ENCODE data around the gene CA12.

Gene CA12

GRCh38 chr15:63332367-63333124 lies 49.1 kb downstream of the CA12 start:
- DNase-seq (ENCODE audit: low read depth in 1 of 2, low spot score in 1 of 2) = no peak
- no peak for TF ChIP-seq SPI1 (IDR thresholded peaks at IDR 0.05; ENCODE audit: borderline replicate concordance, low read depth)
- TF ChIP-seq GABPA (IDR thresholded peaks at IDR 0.05; ENCODE audit: low read depth) = no peak
- no peak for TF ChIP-seq POLR2AphosphoS5 (IDR thresholded peaks at IDR 0.05; ENCODE audit: low read depth)
- no peak for TF ChIP-seq REST (IDR thresholded peaks at IDR 0.05; ENCODE audit: insufficient replicate concordance, low read depth)
- no peak for TF ChIP-seq CTCF (IDR thresholded peaks at IDR 0.05; ENCODE audit: insufficient read depth, low read length)
- H3K27ac ChIP-seq (replicated peaks) = no peak overlapping the region
- no peaks in the 10 kb centered on the region for H3K27me3 ChIP-seq (ENCODE audit: insufficient read depth, poor library complexity, severe bottlenecking)
- no peak overlapping the region for H3K4me3 ChIP-seq (replicated peaks; ENCODE audit: insufficient read depth, low read length)

GRCh38 chr15:63331456-63331855 lies 50.2 kb downstream of the CA12 start:
- Histone ChIP-seq H3K27ac (replicated peaks) (no peak overlapping the region), H3K27me3 (ENCODE audit: insufficient read depth, poor library complexity, severe bottlenecking) (no peaks in the 10 kb centered on the region), H3K4me3 (replicated peaks; ENCODE audit: insufficient read depth, low read length) (no peak overlapping the region)
- no peak for TF ChIP-seq GABPA (IDR thresholded peaks at IDR 0.05; ENCODE audit: low read depth)
- no peak for TF ChIP-seq CTCF (IDR thresholded peaks at IDR 0.05; ENCODE audit: insufficient read depth, low read length)
- no peak for TF ChIP-seq POLR2AphosphoS5 (IDR thresholded peaks at IDR 0.05; ENCODE audit: low read depth)
- no peak for DNase-seq (ENCODE audit: low read depth in 1 of 2, low spot score in 1 of 2)

GRCh38 chr15:63330926-63331325 lies 50.7 kb downstream of the CA12 start:
- no peak for DNase-seq (ENCODE audit: low read depth in 1 of 2, low spot score in 1 of 2)
- TF ChIP-seq SPI1 (IDR thresholded peaks at IDR 0.05; ENCODE audit: borderline replicate concordance, low read depth) (no peak), GABPA (IDR thresholded peaks at IDR 0.05; ENCODE audit: low read depth) (no peak), POLR2AphosphoS5 (IDR thresholded peaks at IDR 0.05; ENCODE audit: low read depth) (no peak), REST (IDR thresholded peaks at IDR 0.05; ENCODE audit: insufficient replicate concordance, low read depth) (no peak), CTCF (IDR thresholded peaks at IDR 0.05; ENCODE audit: insufficient read depth, low read length) (no peak)
- no peak overlapping the region for H3K27ac ChIP-seq (replicated peaks)
- H3K27me3 ChIP-seq (ENCODE audit: insufficient read depth, poor library complexity, severe bottlenecking) = no peaks in the 10 kb centered on the region
- H3K4me3 ChIP-seq (replicated peaks; ENCODE audit: insufficient read depth, low read length) = no peak overlapping the region
